HCT116 (cell line): ENCODE data around the gene SLC9A9. TPM values are rescaled to one million over a fixed set of nuclear protein-coding genes. Genes with fewer than 3 reads are reported as not detected.

Experiments used
- ATAC-seq: fragments of 200-7000 bp; cut with Tn5 transposase; 2 replicates; pipeline ENCODE4 v1.9.1; 2020; ENCODE audit warnings: mild to moderate bottlenecking, moderate library complexity
- BruUV-seq: library from RNA; stranded (reverse); fragments of 400-500 nt; replicated peaks from 2 replicates; lab custom pipeline; 2021; lab: Mats Ljungman, UMichigan
- CTCF ChIA-PET: fragments of 300-600 bp; sonication (Branson Sonifier 250); formaldehyde crosslinking; loops from one replicate; lab custom pipeline; 2021; ENCODE audit warnings: antibody characterized with exemption; lab: Charles Lee
- POLR2A ChIA-PET: fragments of 300-600, 350-600 bp; sonication (Branson Sonifier 250); formaldehyde crosslinking; loops from one replicate; lab custom pipeline; 2021; ENCODE audit warnings: antibody characterized with exemption; lab: Charles Lee
- RAD21 ChIA-PET, 2 experiments: fragments of 300-600 bp; sonication (Branson Sonifier 250); formaldehyde crosslinking; loops; one replicate each; lab custom pipeline; 2023; ENCODE audit warnings: low total read pairs in 2 of 2; ENCODE audit not compliant: uncharacterized antibody in 2 of 2, unreplicated experiment in 2 of 2, low non-redundant PET in 1 of 2; lab: Charles Lee
- DNase-seq: peaks from one replicate; pipeline ENCODE4 v3.0.0-alpha.2; 2010; ENCODE audit warnings: low read depth, low spot score
- H2AFZ ChIP-seq: fragments of 200-600 bp; shearing (Covaris generic), sonication (generic); 2 replicates; pipeline ENCODE4 v1.6.1; 2017; ENCODE audit warnings: low read depth, mixed run types, mixed read lengths, antibody characterized with exemption, low read length; ENCODE audit not compliant: poor library complexity, severe bottlenecking
- H3K27ac ChIP-seq: 2 replicates; pipeline ENCODE4 v1.5.1; 2012; ENCODE audit warnings: low read depth, low read length
- H3K27me3 ChIP-seq: fragments of 200-600 bp; sonication (generic); 2 replicates; pipeline ENCODE4 v1.6.1; 2016; ENCODE audit warnings: mixed run types, low read length, mixed read lengths; ENCODE audit not compliant: insufficient read depth
- H3K36me3 ChIP-seq, 2 experiments: fragments of 200-500 bp in 1 of 2; fragments of 200-600 bp in 1 of 2; sonication (Bioruptor generic) in 1 of 2; sonication (generic) in 1 of 2; 2 replicates each; pipeline versions ENCODE4 v1.5.1 to v1.6.1; 2014 to 2016; ENCODE audit warnings: low read length in 2 of 2, inconsistent platforms in 1 of 2, mixed read lengths in 1 of 2, mixed run types in 1 of 2; ENCODE audit not compliant: insufficient read depth in 2 of 2, control insufficient read depth in 1 of 2
- H3K4me1 ChIP-seq, 2 experiments: fragments of 200-600 bp in 1 of 2; sonication (generic) in 1 of 2; 2 replicates each; pipeline versions ENCODE4 v1.5.1 to v1.6.1; 2012 to 2017; ENCODE audit warnings: low read length in 2 of 2, inconsistent platforms in 1 of 2, mild to moderate bottlenecking in 1 of 2, mixed read lengths in 1 of 2, mixed run types in 1 of 2, moderate library complexity in 1 of 2; ENCODE audit not compliant: insufficient read depth in 2 of 2, control insufficient read depth in 1 of 2
- H3K4me2 ChIP-seq: fragments of 200-600 bp; sonication (generic); 2 replicates; pipeline ENCODE4 v1.6.1; 2017; ENCODE audit warnings: mixed run types, low read length, mixed read lengths
- H3K4me3 ChIP-seq, 2 experiments: fragments of 200-600 bp in 1 of 2; sonication (generic) in 1 of 2; replicated peaks in 1 of 2; 2 replicates each; pipeline ENCODE4 v1.5.1; 2011 to 2016; ENCODE audit warnings: low read length in 2 of 2, control low read depth in 1 of 2, low read depth in 1 of 2, mild to moderate bottlenecking in 1 of 2, mixed read lengths in 1 of 2, mixed run types in 1 of 2
- H3K79me2 ChIP-seq: fragments of 200-600 bp; sonication (generic); 2 replicates; pipeline ENCODE4 v1.6.1; 2017; ENCODE audit warnings: mild to moderate bottlenecking, mixed run types, low read length, moderate library complexity, mixed read lengths; ENCODE audit not compliant: insufficient read depth
- H3K9ac ChIP-seq: fragments of 200-600 bp; sonication (generic); 2 replicates; pipeline ENCODE4 v1.6.1; 2016; ENCODE audit warnings: low read length, mixed read lengths
- H3K9me2 ChIP-seq: fragments of 200-600 bp; sonication (generic), shearing (Covaris generic); 2 replicates; pipeline ENCODE4 v1.6.1; 2017; ENCODE audit warnings: mixed run types, mild to moderate bottlenecking, moderate library complexity; ENCODE audit not compliant: insufficient read depth
- H3K9me3 ChIP-seq, 2 experiments: fragments of 200-500 bp in 1 of 2; fragments of 200-600 bp in 1 of 2; sonication (Bioruptor generic) in 1 of 2; sonication (generic) in 1 of 2; 2 replicates each; pipeline ENCODE4 v1.6.1; 2014 to 2017; ENCODE audit warnings: low read length in 2 of 2, mixed read lengths in 2 of 2, inconsistent platforms in 1 of 2, low read depth in 1 of 2, mild to moderate bottlenecking in 1 of 2, mixed run types in 1 of 2, moderate library complexity in 1 of 2; ENCODE audit not compliant: control insufficient read depth in 1 of 2, insufficient read depth in 1 of 2
- H4K20me1 ChIP-seq: fragments of 200-600 bp; sonication (generic), shearing (Covaris generic); 2 replicates; pipeline ENCODE4 v1.6.1; 2017; ENCODE audit warnings: mixed run types, mild to moderate bottlenecking, moderate library complexity; ENCODE audit not compliant: insufficient read depth
- CBX3 ChIP-seq: IDR thresholded peaks from 2 replicates; pipeline ENCODE4 v1.6.1; 2012; ENCODE audit warnings: low read depth
- CEBPB ChIP-seq: IDR thresholded peaks from 2 replicates; pipeline ENCODE4 v1.6.1; 2012; ENCODE audit warnings: low read depth
- EGR1 ChIP-seq: IDR thresholded peaks from 2 replicates; pipeline ENCODE4 v1.6.1; 2012; ENCODE audit warnings: low read depth
- ELF1 ChIP-seq: IDR thresholded peaks from 2 replicates; pipeline ENCODE4 v1.6.1; 2012; ENCODE audit warnings: low read depth, borderline replicate concordance
- EZH2 ChIP-seq: fragments of 200-600 bp; sonication (generic); IDR thresholded peaks from 2 replicates; pipeline ENCODE4 v1.6.1; 2017; ENCODE audit warnings: antibody characterized with exemption, mixed run types
- EZH2phosphoT487 ChIP-seq: fragments of 200-600 bp; IDR thresholded peaks from 2 replicates; pipeline ENCODE4 v1.6.1; 2018; ENCODE audit warnings: antibody characterized with exemption, borderline replicate concordance
- JUND ChIP-seq: IDR thresholded peaks from 2 replicates; pipeline ENCODE4 v1.6.1; 2012
- POLR2A ChIP-seq: IDR thresholded peaks from 2 replicates; pipeline ENCODE4 v1.7.0; 2011; ENCODE audit warnings: borderline replicate concordance; ENCODE audit not compliant: insufficient read depth, insufficient read length; ENCODE audit errors: extremely low read depth
- RAD21 ChIP-seq: IDR thresholded peaks from 2 replicates; pipeline ENCODE4 v1.6.1; 2012; ENCODE audit warnings: low read depth, mild to moderate bottlenecking
- REST ChIP-seq: IDR thresholded peaks from 2 replicates; pipeline ENCODE4 v1.6.1; 2012; ENCODE audit warnings: low read depth
- SIN3A ChIP-seq: IDR thresholded peaks from 2 replicates; pipeline ENCODE4 v1.6.1; 2012; ENCODE audit warnings: low read depth
- SP1 ChIP-seq: IDR thresholded peaks from 2 replicates; pipeline ENCODE4 v1.6.1; 2012; ENCODE audit warnings: low read depth
- TCF7L2 ChIP-seq: IDR thresholded peaks from 2 replicates; pipeline ENCODE4 v1.7.0; 2011; ENCODE audit warnings: borderline replicate concordance, inconsistent platforms; ENCODE audit not compliant: insufficient read depth, insufficient read length; ENCODE audit errors: extremely low read depth
- ZBTB33 ChIP-seq: IDR thresholded peaks from 2 replicates; pipeline ENCODE4 v1.6.1; 2011; ENCODE audit warnings: mild to moderate bottlenecking, low read length, moderate library complexity; ENCODE audit not compliant: insufficient replicate concordance; ENCODE audit errors: extremely low read depth
- ZFX ChIP-seq: fragments of 450-650 bp; IDR thresholded peaks from 2 replicates; pipeline ENCODE4 v1.6.1; 2017
- ZNF274 ChIP-seq: fragments of 200-500 bp; sonication (Bioruptor generic); IDR thresholded peaks from 2 replicates; pipeline ENCODE4 v1.6.1; 2014; ENCODE audit warnings: mild to moderate bottlenecking, low read depth, low read length, inconsistent platforms
- intact Hi-C: fragments of 100-400 bp; cut with micrococcal nuclease; formaldehyde crosslinking; loops from 2 replicates; pipeline ENCODE4 v1.10.0; 2022
- total RNA-seq: library from RNA; stranded (reverse); gene quantifications from one replicate; pipeline ENCODE4 v1.2.1, GENCODE V29; 2021; ENCODE audit not compliant: unreplicated experiment

Gene SLC9A9
- total RNA-seq, 1 experiment from 2014 or later = 0.20 TPM

DNA sequence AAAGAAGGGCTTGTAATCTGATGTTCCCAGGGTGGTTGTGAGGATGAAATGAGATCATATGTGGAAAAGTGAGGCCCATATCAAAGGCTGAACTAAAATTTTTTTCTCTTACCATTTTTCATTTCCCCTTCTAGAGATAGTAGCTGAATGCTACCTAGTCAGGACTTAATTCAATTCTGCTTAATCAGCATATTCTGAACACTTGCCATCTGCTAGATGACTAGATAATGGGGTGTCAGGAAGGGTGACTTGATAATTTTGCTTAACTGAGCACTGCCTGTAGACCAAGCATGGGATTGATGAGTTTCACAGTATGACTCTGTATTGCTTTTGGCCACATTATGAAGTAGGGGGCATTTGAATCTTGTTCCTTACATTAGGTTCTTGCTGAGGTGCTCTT is 592.5 kb downstream of the SLC9A9 start:
- no peaks in the 10 kb centered on the region for H4K20me1 ChIP-seq

More for the DNA sequence above, 592.5 kb downstream of the SLC9A9 start:
- ChIA-PET RAD21 (no interaction called here), POLR2A (no interaction called here), CTCF (no interaction called here)
- ATAC-seq (no peak), DNase-seq (no peak)
- no peak overlapping the region for H2AFZ ChIP-seq
- no peaks in the 10 kb centered on the region for H3K36me3 ChIP-seq
- intact Hi-C loops = no loop called here
- no peaks in the 10 kb centered on the region for H3K79me2 ChIP-seq
- H3K9me3 ChIP-seq = no peaks in the 10 kb centered on the region
- no peaks in the 10 kb centered on the region for H3K27me3 ChIP-seq
- no peaks in the 10 kb centered on the region for H3K9me2 ChIP-seq
- H3K9ac ChIP-seq = no peak overlapping the region
- H3K4me1 ChIP-seq = no peaks in the 10 kb centered on the region
- H3K4me3 ChIP-seq = no peak overlapping the region
- H3K4me2 ChIP-seq = no peak overlapping the region
- no TSS peak for BruUV-seq
- H3K27ac ChIP-seq = no peak overlapping the region
- no peak for TF ChIP-seq SP1
- no peak for TF ChIP-seq POLR2A
- no peak for TF ChIP-seq ELF1
- no peak for TF ChIP-seq RAD21
- no peak for TF ChIP-seq EGR1
- no peak for TF ChIP-seq CEBPB
- no peak for TF ChIP-seq TCF7L2
- no peak for TF ChIP-seq REST
- TF ChIP-seq JUND = no peak
- TF ChIP-seq EZH2 = no peak
- no peak for TF ChIP-seq EZH2phosphoT487
- TF ChIP-seq SIN3A = no peak
- no peak for TF ChIP-seq CBX3
- TF ChIP-seq ZBTB33 = no peak
- TF ChIP-seq ZNF274 = no peak
- no peak for TF ChIP-seq ZFX
